ENCODE measurements around the gene SLC25A47. TPM values are rescaled to one million over a fixed set of nuclear protein-coding genes. Genes with fewer than 3 reads are reported as not detected.
A peak's percentile ranks its signal among the peaks of the same experiment; 100 is the strongest.

The SLC25A47 gene
- total and polyA plus RNA-seq, 2 donors (not counting 1 experiment from before 2014, with no cell fraction given): under 0.01 TPM; not detected in 1

DNA sequence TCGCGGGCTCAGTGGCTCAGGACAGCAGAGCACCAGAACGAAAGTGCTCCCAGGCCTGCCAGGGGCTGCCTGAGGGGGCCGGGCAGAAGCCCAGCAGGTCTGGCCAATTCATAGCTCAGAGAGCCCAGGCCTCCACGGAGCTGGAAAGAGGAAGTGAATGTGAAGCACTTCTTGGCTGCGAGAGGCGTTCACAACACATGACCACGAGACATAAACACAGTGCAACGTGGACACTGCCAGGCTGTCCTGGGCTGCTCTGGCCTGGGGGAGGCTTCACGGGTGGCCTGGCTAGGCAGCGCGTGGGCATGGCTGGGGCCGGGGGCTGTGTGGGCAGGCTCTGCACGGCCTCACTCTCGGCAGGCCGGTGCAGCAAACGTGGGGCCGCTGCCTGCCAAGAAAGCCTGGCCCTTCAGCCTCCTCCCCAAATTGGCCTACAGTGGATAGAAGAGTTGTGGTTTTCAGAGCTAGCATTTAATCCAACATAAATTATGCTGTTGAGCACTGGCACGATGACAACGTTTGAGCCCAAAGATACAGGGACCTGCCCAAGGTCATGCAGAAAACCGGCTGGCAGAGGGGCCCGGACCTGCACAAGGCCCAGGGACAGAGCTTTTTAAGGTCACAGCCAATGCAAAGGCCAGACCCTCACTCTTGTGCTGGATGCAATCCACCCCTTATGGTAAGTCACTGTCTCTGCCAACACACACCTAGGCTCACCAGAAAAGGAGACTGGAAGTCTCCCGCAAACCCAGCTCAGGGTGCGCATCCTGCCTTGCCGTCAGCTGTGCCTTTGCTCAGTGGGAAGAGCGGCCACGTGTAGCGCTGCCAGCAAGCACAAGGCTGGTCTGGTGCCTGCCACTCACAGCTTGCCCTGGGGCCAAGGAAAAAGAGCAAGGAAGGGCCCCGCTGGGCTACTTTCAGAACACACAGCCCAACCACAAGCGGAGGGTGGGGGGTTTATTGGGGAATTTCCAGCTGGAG, 25.5 kb upstream of the SLC25A47 start:
- H3K79me2 ChIP-seq (ENCODE audit: control insufficient read depth, insufficient read depth, low read length): no peaks in the 10 kb centered on the region
- H3K27ac ChIP-seq (ENCODE audit: insufficient read depth, low read length): peak overlapping the region; percentile 22
- peak overlapping the region; percentile 79 for H3K4me2 ChIP-seq (ENCODE audit: extremely low read depth, insufficient read depth, low read length)
- H3K9ac ChIP-seq (ENCODE audit: insufficient read depth, low read length): peak overlapping the region; percentile 50
- H3K27me3 ChIP-seq (ENCODE audit: control insufficient read depth, insufficient read depth, low read length): no peaks in the 10 kb centered on the region
- no peak for TF ChIP-seq EZH2 (IDR thresholded peaks at IDR 0.05; ENCODE audit: low read length, missing control alignments)
- TF ChIP-seq, protein P1, sequence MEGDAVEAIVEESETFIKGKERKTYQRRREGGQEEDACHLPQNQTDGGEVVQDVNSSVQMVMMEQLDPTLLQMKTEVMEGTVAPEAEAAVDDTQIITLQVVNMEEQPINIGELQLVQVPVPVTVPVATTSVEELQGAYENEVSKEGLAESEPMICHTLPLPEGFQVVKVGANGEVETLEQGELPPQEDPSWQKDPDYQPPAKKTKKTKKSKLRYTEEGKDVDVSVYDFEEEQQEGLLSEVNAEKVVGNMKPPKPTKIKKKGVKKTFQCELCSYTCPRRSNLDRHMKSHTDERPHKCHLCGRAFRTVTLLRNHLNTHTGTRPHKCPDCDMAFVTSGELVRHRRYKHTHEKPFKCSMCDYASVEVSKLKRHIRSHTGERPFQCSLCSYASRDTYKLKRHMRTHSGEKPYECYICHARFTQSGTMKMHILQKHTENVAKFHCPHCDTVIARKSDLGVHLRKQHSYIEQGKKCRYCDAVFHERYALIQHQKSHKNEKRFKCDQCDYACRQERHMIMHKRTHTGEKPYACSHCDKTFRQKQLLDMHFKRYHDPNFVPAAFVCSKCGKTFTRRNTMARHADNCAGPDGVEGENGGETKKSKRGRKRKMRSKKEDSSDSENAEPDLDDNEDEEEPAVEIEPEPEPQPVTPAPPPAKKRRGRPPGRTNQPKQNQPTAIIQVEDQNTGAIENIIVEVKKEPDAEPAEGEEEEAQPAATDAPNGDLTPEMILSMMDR (conservative IDR thresholded peaks at IDR 0.05 in 1 of 2, IDR thresholded peaks at IDR 0.05 in 1 of 2; ENCODE audit: low read depth in 1 of 2, low read length in 2 of 2): no peak
- no peaks in the 10 kb centered on the region for H4K20me1 ChIP-seq (ENCODE audit: control insufficient read depth, extremely low read depth, insufficient read depth, low read length)
- H3K4me3 ChIP-seq (replicated peaks in 1 of 4; ENCODE audit: control extremely low read depth in 1 of 4, insufficient read depth in 1 of 4, low read depth in 3 of 4, low read length in 4 of 4): peak overlapping the region in 1 of 4 experiments; percentile 17
- H3K36me3 ChIP-seq (ENCODE audit: control insufficient read depth, insufficient read depth, low read length): peaks cover 2% of the 10 kb centered on the region
- peaks cover 6% of the 10 kb centered on the region for H3K4me1 ChIP-seq (ENCODE audit: control insufficient read depth, extremely low read depth, insufficient read depth, low read length)
- no peaks in the 10 kb centered on the region for H3K9me3 ChIP-seq (ENCODE audit: control insufficient read depth, insufficient read depth, low read depth, low read length)
- DNase-seq (ENCODE audit: low read depth in 2 of 2): peak; percentile 83 to 85
- H2AFZ ChIP-seq (ENCODE audit: low read length): no peak overlapping the region

DNA sequence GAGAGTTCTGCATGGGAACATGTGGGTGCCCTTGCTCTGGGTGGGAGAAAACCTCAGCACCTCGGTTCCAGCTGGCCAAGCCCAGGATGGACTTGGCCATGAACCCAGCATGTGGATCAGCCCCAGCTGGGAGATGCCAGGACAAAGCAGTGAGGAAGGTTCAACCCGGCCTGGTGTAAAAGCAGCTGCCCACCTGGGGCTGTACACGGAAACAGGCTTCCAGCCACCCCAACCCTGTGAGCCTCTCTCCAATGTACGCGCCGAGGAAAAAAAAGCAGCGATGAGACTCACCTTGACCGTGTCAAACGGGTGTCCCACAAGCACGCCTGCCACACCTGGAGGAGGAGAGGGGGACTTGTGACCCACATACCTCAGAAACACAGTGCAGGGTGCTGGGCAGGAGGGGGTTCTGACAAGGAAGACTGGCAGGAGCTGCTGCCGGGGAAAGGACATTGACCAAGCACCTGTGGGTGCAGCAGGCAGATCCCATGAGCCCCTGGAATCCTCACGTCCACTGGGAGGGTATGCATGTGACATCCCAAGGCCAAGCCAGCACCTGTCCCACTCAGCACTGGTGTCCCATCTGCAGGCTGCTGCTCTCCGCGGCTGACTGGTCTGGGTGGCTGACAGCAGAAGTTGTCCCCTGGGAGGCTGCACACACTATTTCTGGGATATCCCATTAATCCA, 24.4 kb upstream of the SLC25A47 start:
- no peak for DNase-seq (ENCODE audit: low read depth in 2 of 2)

GRCh38 chr14:100299238-100299560, 23.9 kb upstream of the SLC25A47 start:
- H2AFZ ChIP-seq (ENCODE audit: low read length): no peak overlapping the region
- H3K79me2 ChIP-seq (ENCODE audit: control insufficient read depth, insufficient read depth, low read length): peaks cover 3% of the 10 kb centered on the region
- no peaks in the 10 kb centered on the region for H3K27me3 ChIP-seq (ENCODE audit: control insufficient read depth, insufficient read depth, low read length)
- no peaks in the 10 kb centered on the region for H3K36me3 ChIP-seq (ENCODE audit: control insufficient read depth, insufficient read depth, low read length)
- no peak for DNase-seq (ENCODE audit: low read depth in 2 of 2)
- no peaks in the 10 kb centered on the region for H3K9me3 ChIP-seq (ENCODE audit: control insufficient read depth, insufficient read depth, low read depth, low read length)
- TF ChIP-seq, protein P1 (conservative IDR thresholded peaks at IDR 0.05 in 1 of 2, IDR thresholded peaks at IDR 0.05 in 1 of 2; ENCODE audit: low read depth in 1 of 2, low read length in 2 of 2): no peak
- TF ChIP-seq EZH2 (IDR thresholded peaks at IDR 0.05; ENCODE audit: low read length, missing control alignments): no peak
- H4K20me1 ChIP-seq (ENCODE audit: control insufficient read depth, extremely low read depth, insufficient read depth, low read length): no peaks in the 10 kb centered on the region
- no peak overlapping the region for H3K9ac ChIP-seq (ENCODE audit: insufficient read depth, low read length)
- H3K4me1 ChIP-seq (ENCODE audit: control insufficient read depth, extremely low read depth, insufficient read depth, low read length): peaks cover 6% of the 10 kb centered on the region
- H3K27ac ChIP-seq (ENCODE audit: insufficient read depth, low read length): no peak overlapping the region
- no peak overlapping the region for H3K4me2 ChIP-seq (ENCODE audit: extremely low read depth, insufficient read depth, low read length)
- no peak overlapping the region for H3K4me3 ChIP-seq (replicated peaks in 1 of 4; ENCODE audit: control extremely low read depth in 1 of 4, insufficient read depth in 1 of 4, low read depth in 3 of 4, low read length in 4 of 4)

More for the DNA sequence above, 24.4 kb upstream of the SLC25A47 start:
- Histone ChIP-seq H3K27ac (ENCODE audit: insufficient read depth, low read length) (no peak overlapping the region), H2AFZ (ENCODE audit: low read length) (no peak overlapping the region), H3K9ac (ENCODE audit: insufficient read depth, low read length) (no peak overlapping the region), H3K4me1 (ENCODE audit: control insufficient read depth, extremely low read depth, insufficient read depth, low read length) (peaks cover 6% of the 10 kb centered on the region), H3K4me3 (replicated peaks in 1 of 4; ENCODE audit: control extremely low read depth in 1 of 4, insufficient read depth in 1 of 4, low read depth in 3 of 4, low read length in 4 of 4) (no peak overlapping the region), H4K20me1 (ENCODE audit: control insufficient read depth, extremely low read depth, insufficient read depth, low read length) (no peaks in the 10 kb centered on the region), H3K27me3 (ENCODE audit: control insufficient read depth, insufficient read depth, low read length) (no peaks in the 10 kb centered on the region), H3K36me3 (ENCODE audit: control insufficient read depth, insufficient read depth, low read length) (no peaks in the 10 kb centered on the region), H3K4me2 (ENCODE audit: extremely low read depth, insufficient read depth, low read length) (no peak overlapping the region), H3K79me2 (ENCODE audit: control insufficient read depth, insufficient read depth, low read length) (no peaks in the 10 kb centered on the region), H3K9me3 (ENCODE audit: control insufficient read depth, insufficient read depth, low read depth, low read length) (no peaks in the 10 kb centered on the region)
- TF ChIP-seq EZH2 (IDR thresholded peaks at IDR 0.05; ENCODE audit: low read length, missing control alignments): no peak
- TF ChIP-seq, protein P1 (conservative IDR thresholded peaks at IDR 0.05 in 1 of 2, IDR thresholded peaks at IDR 0.05 in 1 of 2; ENCODE audit: low read depth in 1 of 2, low read length in 2 of 2): no peak
